IPS-18c (cell line): Measurements from ENCODE around the gene WDR64.
"Not testable (repeated sequence)": the region's sequence is repeated elsewhere in the genome, so short reads cannot be mapped to it uniquely, and the experiment has no call there.

Experiments
- H3K4me3 ChIP-seq: 2 replicates; pipeline ENCODE4 v1.7.0; 2013; ENCODE audit warnings: low read depth, mild to moderate bottlenecking, low read length, moderate library complexity; ENCODE audit not compliant: insufficient read depth
- H3K9me3 ChIP-seq: one replicate; pipeline ENCODE4 v1.6.1; 2013; ENCODE audit warnings: mild to moderate bottlenecking, low read length, moderate library complexity; ENCODE audit not compliant: control insufficient read depth, insufficient read depth

The WDR64 gene

DNA sequence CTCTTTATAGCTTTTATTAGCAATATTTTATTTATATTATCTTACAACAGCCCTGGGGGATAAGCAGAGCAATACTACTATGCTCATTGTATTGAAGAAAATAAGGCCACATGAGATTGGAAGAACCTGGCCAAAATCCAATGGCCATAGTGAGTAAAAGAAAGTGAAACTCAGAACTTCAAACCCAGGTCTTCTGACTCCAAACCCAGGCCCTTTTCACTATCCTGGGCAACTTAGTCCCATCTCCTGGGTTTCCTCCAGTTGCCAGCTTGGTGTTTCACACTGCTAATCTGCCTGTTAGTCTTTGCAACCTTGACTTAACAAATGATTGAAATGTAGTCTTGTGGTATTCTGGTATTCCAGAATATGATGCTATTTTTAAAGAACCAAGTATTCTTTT lies 173.5 kb downstream of the WDR64 start:
- no peak overlapping the region for H3K4me3 ChIP-seq
- H3K9me3 ChIP-seq, result no peaks in the 10 kb centered on the region

DNA sequence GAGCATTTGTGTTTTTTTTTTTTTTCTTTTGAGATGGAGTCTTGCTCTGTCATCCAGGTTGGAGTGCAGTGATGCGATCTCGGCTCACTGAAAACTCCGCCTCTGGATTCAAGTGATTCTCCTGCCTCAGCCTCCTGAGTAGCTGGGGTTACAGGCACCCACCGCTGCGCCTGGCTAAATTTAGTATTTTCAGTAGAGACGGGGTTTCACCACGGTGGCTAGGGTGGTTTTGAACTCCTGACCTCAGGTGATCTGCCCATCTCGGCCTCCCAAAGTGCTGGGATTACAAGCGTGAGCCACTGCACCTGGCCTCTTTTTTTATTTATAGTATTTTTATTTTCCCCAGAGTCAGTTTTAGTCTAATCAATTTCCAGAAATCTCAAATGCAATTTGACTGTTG lies 174.5 kb downstream of the WDR64 start:
- H3K9me3 ChIP-seq, H3K4me3 ChIP-seq: not testable (repeated sequence)

DNA sequence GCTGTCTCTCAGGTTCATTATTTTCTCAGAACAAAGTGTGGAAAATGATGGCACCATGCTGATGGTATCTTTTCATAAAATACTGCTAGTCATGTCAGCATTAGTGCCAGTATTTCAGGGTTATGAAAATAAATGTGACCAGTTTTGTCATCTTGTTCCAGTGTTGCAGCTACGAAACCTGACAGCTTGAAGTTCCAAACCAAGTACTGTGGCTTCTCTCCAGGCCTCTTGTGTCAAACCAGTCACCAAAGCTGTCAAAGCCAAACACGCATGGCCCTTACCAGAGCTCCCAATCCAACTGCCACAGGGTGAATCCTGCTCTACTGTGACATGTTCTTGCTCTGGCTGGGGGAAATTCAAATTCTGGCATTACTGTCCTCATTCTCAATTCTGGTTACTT lies 175.2 kb downstream of the WDR64 start:
- Histone ChIP-seq H3K4me3 (no peak overlapping the region), H3K9me3 (no peaks in the 10 kb centered on the region)

DNA sequence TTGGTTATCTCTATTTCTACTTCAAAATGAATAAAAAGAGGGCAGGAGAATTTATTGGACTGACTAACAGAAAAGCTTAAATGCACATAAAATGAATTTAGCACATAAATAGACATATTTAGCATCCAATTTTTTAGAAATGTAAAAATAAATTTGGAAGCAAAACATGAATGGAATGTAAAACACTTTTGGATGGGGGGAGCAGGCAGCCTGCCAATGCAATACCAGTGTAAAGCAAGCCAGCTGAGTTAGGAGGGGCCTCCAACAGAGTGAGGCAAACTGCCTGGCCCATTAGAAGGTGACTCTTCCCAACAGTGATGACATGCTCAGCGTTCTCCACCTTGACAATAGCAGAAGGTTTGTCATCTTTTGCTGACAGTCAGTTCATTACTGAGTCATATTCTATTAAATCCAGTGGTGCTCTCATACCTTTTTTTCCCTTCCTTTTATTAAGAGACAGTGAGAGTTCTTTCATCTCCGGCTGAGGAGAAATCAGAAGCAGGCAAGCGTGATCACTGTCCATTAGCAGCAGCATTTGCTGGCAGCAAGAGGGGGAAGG lies 176.5 kb downstream of the WDR64 start:
- Histone ChIP-seq H3K9me3 (no peaks in the 10 kb centered on the region), H3K4me3 (no peak overlapping the region)

DNA sequence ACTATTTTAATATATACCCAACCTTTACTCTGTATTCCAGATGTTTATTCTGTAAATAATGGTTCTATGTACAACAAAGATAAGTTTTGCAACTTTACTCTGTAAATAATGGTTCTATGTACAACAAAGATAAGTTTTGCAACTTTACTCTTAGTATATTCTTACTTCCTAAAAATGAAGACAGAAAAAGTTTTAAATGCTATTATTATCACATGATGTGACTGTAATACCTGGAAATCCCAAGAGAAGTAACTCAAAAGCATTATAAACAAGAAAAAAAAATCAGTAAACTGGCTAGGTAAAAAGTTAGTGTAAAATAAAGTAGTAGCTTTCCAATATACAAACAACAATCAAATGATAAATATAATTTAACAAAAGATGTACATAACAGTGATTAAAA lies 177.4 kb downstream of the WDR64 start:
- H3K4me3 ChIP-seq, result no peak overlapping the region
- H3K9me3 ChIP-seq, result no peaks in the 10 kb centered on the region

DNA sequence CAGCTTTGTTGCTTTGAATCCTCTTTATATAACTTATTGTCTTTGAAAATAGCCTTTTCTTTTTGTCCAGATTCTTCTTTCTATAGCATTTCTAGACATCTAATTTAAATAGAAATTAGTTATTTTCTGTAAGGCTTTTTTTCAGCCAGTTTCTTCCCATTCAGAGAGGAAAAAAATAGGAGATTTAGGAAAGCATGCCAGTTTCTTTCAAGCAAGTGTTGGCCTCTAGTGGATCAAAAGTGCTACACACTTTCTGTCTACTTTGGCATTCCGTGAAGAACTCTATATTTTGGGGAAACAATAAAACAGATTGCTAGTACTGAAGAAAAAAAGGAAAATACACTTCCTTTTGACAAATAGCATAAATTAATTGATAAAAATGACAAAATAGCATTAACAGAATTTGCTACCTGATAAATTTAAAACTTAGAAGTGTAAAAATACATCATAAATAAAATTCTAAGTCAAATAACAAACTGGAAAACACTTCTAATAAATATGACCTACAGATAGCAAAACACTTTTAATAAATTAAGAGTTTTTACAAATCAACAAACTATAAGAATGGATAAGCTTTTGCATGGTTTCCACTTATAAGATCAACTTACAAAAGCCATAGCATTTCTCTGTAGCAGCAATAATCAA lies 182.8 kb downstream of the WDR64 start:
- H3K4me3 ChIP-seq, result no peak overlapping the region
- no peaks in the 10 kb centered on the region for H3K9me3 ChIP-seq

DNA sequence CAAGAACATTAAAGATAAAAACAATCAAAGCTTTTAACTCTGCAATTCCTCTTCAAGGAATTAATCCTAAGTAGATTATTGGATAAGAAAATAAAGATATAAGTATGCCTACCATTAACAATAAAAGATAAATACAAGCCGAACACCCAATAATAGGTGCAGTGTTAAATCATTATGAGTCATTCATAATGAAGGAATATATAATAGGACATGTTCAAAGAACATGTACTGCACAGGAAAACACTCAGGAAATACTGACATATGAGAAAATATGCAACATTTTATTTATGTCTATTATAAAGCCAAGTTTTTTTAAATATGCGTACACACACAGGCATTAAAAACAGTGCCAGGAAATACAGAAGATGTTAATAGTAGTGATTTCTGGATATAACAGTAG lies 184.9 kb downstream of the WDR64 start:
- Histone ChIP-seq H3K9me3 (no peaks in the 10 kb centered on the region), H3K4me3 (no peak overlapping the region)

DNA sequence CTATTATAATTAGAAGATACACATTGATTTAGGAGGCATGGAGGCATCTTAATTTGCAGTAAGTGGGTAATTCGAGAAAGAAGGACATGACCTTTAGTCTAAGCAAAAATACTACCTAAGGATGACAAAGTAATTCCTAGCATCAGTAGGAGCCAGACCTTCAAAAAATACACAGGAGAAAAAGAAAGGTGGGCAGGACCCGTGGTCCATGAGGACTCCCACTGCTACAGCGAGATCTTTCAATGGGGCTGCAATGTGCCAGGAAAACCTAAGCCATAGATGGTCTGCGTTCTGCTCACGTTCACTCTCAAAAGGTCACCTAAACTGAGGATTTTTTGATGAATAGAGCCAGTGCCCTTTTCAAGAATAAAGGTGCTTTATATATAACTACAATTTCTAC lies 185.3 kb downstream of the WDR64 start:
- Histone ChIP-seq H3K9me3 (no peaks in the 10 kb centered on the region), H3K4me3 (no peak overlapping the region)

DNA sequence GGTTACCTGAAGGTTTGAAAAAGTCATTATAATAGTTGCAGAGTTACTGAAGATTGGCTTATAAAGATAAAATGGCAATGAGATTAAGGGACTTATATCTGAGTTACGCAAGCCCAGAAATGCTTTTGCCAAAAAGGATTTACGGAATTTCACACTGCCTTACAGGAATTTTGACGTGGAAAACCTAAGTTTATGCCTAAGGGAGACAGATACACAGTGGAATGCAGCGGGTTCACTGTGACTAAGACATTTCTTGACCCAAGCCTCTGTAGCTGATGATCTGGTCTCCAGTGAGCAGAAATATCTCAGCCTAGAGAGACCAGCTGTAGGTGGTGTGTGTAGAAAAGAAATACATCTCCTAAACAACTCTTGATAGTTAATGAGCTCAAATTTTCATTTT lies 185.8 kb downstream of the WDR64 start:
- H3K9me3 ChIP-seq, result no peaks in the 10 kb centered on the region
- H3K4me3 ChIP-seq, result no peak overlapping the region

DNA sequence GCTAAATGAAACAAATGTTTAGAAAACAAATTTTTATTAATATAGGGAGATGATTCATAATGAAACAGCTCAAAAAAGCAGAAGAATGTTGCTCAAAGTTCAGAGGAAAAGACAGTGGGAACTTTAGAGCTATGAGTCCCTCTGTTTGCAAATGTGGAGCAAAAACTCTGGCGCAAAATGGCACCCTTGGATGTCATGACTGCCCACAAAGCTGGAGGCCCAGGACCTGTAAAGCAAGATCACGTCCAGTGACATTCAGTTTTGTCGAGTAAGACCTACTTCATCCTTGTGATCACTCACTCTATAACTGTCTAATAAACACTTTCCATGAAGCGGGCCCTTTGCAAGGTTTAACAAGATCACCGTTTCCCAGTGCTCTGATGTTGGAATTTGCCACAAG lies 186.8 kb downstream of the WDR64 start:
- Histone ChIP-seq H3K9me3 (no peaks in the 10 kb centered on the region), H3K4me3 (no peak overlapping the region)

DNA sequence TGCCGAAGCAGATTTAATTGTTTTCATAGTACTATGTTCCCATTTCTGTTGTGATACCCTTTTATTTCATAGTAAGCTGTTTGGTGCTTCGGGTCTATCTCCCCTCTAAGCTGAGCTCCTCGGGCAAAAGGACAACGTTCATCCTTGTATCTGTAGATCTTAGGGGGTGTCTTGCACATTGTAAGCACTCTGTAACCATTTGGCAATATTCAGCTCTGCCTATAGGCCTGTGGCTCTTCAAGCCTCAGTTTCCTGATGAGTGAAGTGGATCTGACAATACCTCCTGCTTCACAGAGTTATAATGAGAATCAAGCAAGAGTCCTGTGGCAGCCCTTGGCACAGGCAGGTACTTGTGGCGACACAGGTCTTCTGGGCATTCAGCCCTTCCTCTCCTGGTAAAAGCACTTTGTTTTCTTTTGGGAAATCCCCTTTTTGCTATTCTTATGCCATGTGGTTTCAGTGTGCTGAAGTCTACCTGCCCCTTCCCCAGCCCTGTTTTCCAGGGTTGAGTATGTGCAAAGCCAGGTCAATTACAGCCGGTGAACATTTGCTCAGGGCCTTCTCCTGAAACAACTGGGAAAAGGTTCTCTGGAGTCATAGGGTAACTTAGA lies 187.4 kb downstream of the WDR64 start:
- no peak overlapping the region for H3K4me3 ChIP-seq
- H3K9me3 ChIP-seq, result no peaks in the 10 kb centered on the region

DNA sequence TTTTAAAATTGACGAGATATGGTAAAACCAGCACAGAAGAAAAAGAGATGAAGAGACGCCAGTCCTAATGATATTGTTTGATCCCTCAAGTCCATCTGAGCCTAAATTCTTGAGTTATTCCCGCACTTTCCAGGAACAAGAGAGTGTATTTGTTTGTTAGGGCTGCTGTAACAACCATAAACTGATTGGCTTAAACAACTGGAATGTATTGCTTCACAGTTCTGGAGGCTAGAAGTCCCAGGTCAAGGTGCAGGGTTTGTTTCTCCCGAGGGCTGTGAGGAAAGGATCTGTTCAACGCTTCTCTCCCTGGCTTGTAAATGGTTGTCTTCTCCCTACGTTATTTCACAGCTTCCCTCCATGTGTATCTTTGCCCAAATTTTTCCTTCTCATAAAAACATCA lies 188.1 kb downstream of the WDR64 start:
- no peak overlapping the region for H3K4me3 ChIP-seq
- H3K9me3 ChIP-seq, result no peaks in the 10 kb centered on the region

DNA sequence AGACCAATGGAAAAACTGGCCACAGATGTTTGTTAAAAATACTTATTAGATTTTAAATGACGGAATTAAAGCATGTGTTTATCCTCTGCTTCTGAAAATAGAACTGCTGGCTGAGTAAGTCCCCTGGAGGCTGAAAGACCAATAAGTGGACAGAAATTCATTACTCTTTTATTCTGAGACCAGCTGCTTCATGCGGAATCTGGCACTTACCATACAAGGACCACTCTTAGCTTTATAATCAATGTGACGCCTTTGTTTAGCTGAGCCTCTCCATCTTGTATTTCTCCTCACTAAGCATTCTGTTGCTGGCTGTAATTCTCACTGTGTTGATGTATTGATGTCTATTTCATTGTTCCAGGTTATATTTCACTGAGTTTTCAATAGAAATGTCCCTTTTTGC lies 189.6 kb downstream of the WDR64 start:
- no peak overlapping the region for H3K4me3 ChIP-seq
- H3K9me3 ChIP-seq, result no peaks in the 10 kb centered on the region

DNA sequence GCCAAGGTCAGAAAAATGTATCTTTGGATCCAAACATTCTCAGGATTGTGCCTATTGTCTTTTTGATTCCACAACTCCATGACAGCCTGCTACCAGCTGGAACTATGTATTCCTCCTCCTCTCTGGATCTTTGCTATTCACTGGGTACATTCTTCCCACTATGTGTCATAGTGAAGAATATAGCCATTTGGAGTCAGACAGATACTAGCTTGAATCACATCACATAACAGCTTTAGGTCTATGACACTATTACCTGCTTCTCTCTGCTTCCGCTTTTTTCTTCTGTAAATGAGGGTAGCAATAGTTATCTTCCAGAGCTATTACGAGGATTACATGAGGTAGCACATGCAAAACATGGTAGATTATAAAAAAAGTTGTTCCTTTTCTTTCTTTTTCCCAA lies 190.5 kb downstream of the WDR64 start:
- Histone ChIP-seq H3K4me3 (no peak overlapping the region), H3K9me3 (no peaks in the 10 kb centered on the region)

DNA sequence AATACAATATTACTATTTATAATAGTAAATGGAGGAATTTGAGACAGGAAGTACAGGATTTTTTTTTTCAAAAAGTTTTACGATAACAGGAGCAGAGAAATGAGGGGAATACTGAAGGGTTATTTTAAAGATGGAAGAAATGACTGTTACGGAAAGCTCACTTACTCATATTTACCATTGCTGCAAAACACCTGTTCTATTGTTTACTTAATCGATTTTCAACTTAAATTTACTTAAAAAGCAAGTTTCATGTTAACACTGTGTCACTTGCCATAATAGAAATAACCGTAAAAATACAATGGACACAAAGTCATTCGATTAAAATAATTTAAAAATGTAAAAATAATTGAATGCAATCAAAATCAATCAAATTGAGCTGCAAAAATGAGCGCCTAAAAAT lies 192.5 kb downstream of the WDR64 start:
- Histone ChIP-seq H3K9me3 (no peaks in the 10 kb centered on the region), H3K4me3 (no peak overlapping the region)

DNA sequence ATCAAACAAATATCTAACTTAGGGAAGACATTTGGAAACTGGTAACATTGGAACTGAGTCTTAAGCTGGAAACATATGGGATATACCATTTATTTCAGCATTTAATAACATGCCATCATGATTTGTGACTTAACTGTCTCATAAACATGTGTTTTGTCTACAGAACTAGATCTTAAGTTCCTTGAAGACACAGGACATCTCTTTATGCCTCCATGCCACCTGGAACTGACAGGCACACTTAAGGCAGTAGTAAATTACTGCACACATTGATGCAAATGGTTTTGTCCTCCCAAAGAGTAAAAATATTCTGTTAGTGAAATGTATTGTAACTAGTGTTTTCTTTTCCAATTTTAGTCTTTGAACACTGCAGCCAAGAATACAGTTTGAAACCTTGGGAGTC lies 194.3 kb downstream of the WDR64 start:
- Histone ChIP-seq H3K4me3 (no peak overlapping the region), H3K9me3 (no peaks in the 10 kb centered on the region)

DNA sequence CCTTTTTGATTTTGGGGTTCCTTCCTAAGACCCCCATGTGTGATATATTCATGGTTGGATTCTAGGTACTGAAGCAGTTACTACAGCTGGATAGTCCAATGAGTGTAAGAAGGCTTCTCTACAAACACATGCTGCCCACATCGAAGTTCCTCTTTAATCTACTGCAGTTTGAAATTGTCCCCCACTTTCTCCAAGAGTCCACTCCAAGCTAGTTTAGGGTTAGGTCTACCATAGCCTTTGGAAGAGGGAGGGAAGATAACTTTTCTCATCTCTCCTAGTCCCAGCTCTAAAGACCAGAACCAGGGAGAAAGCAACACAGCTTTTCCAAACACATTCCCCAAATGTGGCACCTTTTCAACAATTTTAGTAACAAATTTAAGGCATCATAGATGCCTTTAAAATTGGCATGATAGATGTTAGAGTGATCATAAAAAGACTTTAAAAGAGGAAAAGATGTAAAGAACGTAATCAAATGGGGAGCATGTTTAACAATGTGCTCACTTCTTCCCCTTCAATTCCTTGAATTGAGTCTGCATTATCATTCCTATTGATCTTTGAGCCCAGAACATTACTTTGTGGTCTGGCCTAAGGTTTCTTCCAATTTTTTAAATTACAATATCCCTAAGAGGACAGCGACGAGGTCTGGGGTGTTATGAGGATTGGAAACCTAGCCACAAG lies 194.9 kb downstream of the WDR64 start:
- H3K9me3 ChIP-seq, result no peaks in the 10 kb centered on the region
- H3K4me3 ChIP-seq, result peak overlapping the region; percentile 93; the same call in 1 of the 2 replicates

DNA sequence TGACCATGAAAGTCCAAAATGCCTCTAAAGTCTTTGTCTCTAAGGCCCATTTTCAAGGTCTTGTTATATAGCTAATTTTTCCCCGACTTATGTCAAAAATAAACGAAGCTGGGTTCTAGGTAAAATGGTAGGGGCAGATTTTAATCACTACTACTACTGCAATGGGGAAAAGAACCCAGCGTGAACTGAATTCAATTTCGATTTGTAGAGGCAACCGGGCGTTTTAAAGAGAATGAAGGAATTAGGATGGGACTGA lies 195.4 kb downstream of the WDR64 start:
- Histone ChIP-seq H3K9me3 (no peaks in the 10 kb centered on the region), H3K4me3 (peak overlapping the region; percentile 93; the same call in 1 of the 2 replicates)
